Sigmoid colon (tissue), 4 donors: ENCODE results near the gene NTRK3.

ENCODE experiments used
- EP300 ChIP-seq, 4 donors: sonication (generic); formaldehyde crosslinking; IDR thresholded peaks; one replicate each; pipeline ENCODE4 v1.6.1; 2017; ENCODE audit warnings: antibody characterized with exemption in 4 of 4
- POLR2A ChIP-seq, 2 donors: fragments of 450-650 bp; IDR thresholded peaks; one replicate each; pipeline ENCODE4 v1.6.1; 2016; ENCODE audit warnings: antibody characterized with exemption in 2 of 2, mild to moderate bottlenecking in 2 of 2, moderate library complexity in 2 of 2
- POLR2AphosphoS5 ChIP-seq, 4 donors: sonication (generic); formaldehyde crosslinking; IDR thresholded peaks; one replicate each; pipeline ENCODE4 v1.6.1; 2017; ENCODE audit warnings: antibody characterized with exemption in 4 of 4
- TF ChIP-seq, protein P1 (sequence below), 4 experiments: fragments of 450-650 bp in 3 of 4; fragments of 200-600 bp in 1 of 4; IDR thresholded peaks; one replicate each; pipeline ENCODE4 v1.5.1; 2016 to 2019; ENCODE audit warnings: antibody characterized with exemption in 4 of 4, mild to moderate bottlenecking in 3 of 4, moderate library complexity in 2 of 4

DNA sequence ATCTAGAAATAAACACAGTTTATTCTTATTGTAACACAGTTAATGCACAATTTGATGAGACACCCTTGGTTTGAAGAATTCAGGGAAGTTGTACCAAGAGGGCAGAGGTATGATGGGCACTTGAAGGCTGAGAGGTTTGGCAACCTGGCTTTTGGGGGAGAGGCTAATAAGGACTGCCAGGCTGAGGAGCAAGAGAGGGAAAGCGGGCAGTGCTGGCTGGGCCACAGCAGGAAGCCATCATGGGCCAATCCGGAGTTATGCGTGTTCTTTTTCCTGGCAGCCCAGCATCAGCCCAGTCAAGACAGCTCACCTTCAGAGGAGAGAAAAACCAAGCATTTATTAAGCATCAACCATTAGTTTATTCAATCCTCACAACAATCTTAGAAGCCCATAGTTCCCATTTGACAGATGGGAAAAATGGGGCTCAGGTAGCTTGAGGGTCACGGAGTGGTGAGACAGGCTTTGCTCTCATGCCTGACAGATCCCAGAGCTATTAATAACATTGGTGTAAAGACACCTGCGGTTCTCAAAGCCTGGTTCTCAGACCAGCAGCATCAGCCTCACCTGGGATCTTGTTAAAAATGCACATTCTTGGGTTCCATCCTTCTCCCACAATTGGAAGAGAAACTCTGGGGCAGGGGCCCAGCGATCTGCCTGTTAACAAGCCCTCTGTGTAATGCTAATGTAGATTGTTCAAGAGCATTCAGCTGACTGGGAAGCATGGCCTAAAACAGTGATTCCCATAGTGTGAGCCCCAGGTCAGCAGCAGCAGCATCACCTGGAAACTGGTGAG lies 183.7 kb downstream of the NTRK3 start:
- no peak for TF ChIP-seq POLR2A (IDR thresholded peaks at IDR 0.05)
- TF ChIP-seq, protein P1, sequence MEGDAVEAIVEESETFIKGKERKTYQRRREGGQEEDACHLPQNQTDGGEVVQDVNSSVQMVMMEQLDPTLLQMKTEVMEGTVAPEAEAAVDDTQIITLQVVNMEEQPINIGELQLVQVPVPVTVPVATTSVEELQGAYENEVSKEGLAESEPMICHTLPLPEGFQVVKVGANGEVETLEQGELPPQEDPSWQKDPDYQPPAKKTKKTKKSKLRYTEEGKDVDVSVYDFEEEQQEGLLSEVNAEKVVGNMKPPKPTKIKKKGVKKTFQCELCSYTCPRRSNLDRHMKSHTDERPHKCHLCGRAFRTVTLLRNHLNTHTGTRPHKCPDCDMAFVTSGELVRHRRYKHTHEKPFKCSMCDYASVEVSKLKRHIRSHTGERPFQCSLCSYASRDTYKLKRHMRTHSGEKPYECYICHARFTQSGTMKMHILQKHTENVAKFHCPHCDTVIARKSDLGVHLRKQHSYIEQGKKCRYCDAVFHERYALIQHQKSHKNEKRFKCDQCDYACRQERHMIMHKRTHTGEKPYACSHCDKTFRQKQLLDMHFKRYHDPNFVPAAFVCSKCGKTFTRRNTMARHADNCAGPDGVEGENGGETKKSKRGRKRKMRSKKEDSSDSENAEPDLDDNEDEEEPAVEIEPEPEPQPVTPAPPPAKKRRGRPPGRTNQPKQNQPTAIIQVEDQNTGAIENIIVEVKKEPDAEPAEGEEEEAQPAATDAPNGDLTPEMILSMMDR (IDR thresholded peaks at IDR 0.05) = no peak
- no peak for TF ChIP-seq POLR2AphosphoS5 (IDR thresholded peaks at IDR 0.05)
- TF ChIP-seq EP300 (IDR thresholded peaks at IDR 0.05) = no peak
